ENCODE measurements around the gene CPSF4. TPM values are rescaled to one million over a fixed set of nuclear protein-coding genes. Genes with fewer than 3 reads are reported as not detected.

The CPSF4 gene
- total RNA-seq, 1 experiment from 2014 or later: 67.0 TPM

GRCh38 chr7:99473315-99473596 is 34.5 kb downstream of the CPSF4 start (continued):
- TF ChIP-seq FOSL1 (IDR thresholded peaks at IDR 0.05; ENCODE audit: low read depth) (no peak), SP1 (IDR thresholded peaks at IDR 0.05; ENCODE audit: low read depth) (no peak)

GRCh38 chr7:99476107-99476506 is 37.4 kb downstream of the CPSF4 start:
- intact Hi-C loops (cut with micrococcal nuclease): no loop called here

More at GRCh38 chr7:99476107-99476506, 37.4 kb downstream of the CPSF4 start:
- TF ChIP-seq POLR2AphosphoS5 (IDR thresholded peaks at IDR 0.05; ENCODE audit: low read depth, low read length) (no peak), YY1 (IDR thresholded peaks at IDR 0.05; ENCODE audit: extremely low read depth, insufficient replicate concordance, low read depth, low read length) (no peak), EGR1 (IDR thresholded peaks at IDR 0.05; ENCODE audit: low read depth) (no peak), MAX (IDR thresholded peaks at IDR 0.05) (no peak), ZBTB33 (IDR thresholded peaks at IDR 0.05; ENCODE audit: extremely low read depth, insufficient replicate concordance, low read length) (no peak), RAD21 (IDR thresholded peaks at IDR 0.05; ENCODE audit: low read depth) (no peak), FOSL1 (IDR thresholded peaks at IDR 0.05; ENCODE audit: low read depth) (no peak), SP1 (IDR thresholded peaks at IDR 0.05; ENCODE audit: low read depth) (no peak), TCF7L2 (IDR thresholded peaks at IDR 0.05; ENCODE audit: borderline replicate concordance, extremely low read depth, insufficient read depth, insufficient read length) (no peak), ELF1 (IDR thresholded peaks at IDR 0.05; ENCODE audit: borderline replicate concordance, low read depth) (no peak), ZNF274 (IDR thresholded peaks at IDR 0.05; ENCODE audit: low read depth, low read length) (no peak), EZH2 (IDR thresholded peaks at IDR 0.05) (no peak), REST (IDR thresholded peaks at IDR 0.05; ENCODE audit: low read depth) (no peak), EZH2phosphoT487 (IDR thresholded peaks at IDR 0.05; ENCODE audit: borderline replicate concordance) (no peak)
- Histone ChIP-seq H3K4me3 (replicated peaks in 1 of 2; ENCODE audit: low read depth in 1 of 2, low read length in 2 of 2) (no peak overlapping the region), H3K27me3 (ENCODE audit: insufficient read depth, low read length) (no peaks in the 10 kb centered on the region), H4K20me1 (ENCODE audit: insufficient read depth) (no peaks in the 10 kb centered on the region), H3K79me2 (ENCODE audit: insufficient read depth, low read length) (peaks cover 71% of the 10 kb centered on the region), H3K9ac (ENCODE audit: low read length) (no peak overlapping the region), H3K9me3 (ENCODE audit: control insufficient read depth in 1 of 2, insufficient read depth in 1 of 2, low read depth in 1 of 2, low read length in 2 of 2) (no peaks in the 10 kb centered on the region), H3K9me2 (ENCODE audit: insufficient read depth) (no peaks in the 10 kb centered on the region), H3K36me3 (ENCODE audit: control insufficient read depth in 1 of 2, insufficient read depth in 2 of 2, low read length in 2 of 2) (peaks cover 0 to 5% of the 10 kb centered on the region in 2 experiments; a peak in 3 of 4 replicates), H3K4me1 (ENCODE audit: control insufficient read depth in 1 of 2, insufficient read depth in 2 of 2, low read length in 2 of 2) (peaks cover 0 to 11% of the 10 kb centered on the region in 2 experiments; a peak in 2 of 4 replicates), H2AFZ (ENCODE audit: low read depth, low read length, poor library complexity, severe bottlenecking) (no peak overlapping the region), H3K27ac (ENCODE audit: low read depth, low read length) (no peak overlapping the region), H3K4me2 (ENCODE audit: low read length) (no peak overlapping the region)
- ChIA-PET RAD21 (ENCODE audit: low non-redundant PET in 1 of 2, low total read pairs in 2 of 2, uncharacterized antibody in 2 of 2, unreplicated experiment in 2 of 2) (interaction anchor here in 1 of 2 experiments (0.6 kb wide), 1 partner anchor 14 kb away, joined by 5 read pairs; no protein-coding TSS in a partner anchor), POLR2A (no interaction called here), CTCF (no interaction called here)
- ATAC-seq (no peak), DNase-seq (ENCODE audit: low read depth, low spot score) (no peak)
- BruUV-seq (replicated peaks): no TSS peak
